ENCODE measurements around the gene RPL36.
A peak's percentile ranks its signal among the peaks of the same experiment; 100 is the strongest.

GRCh38 chr19:5719961-5720790 is 30.1 kb downstream of the RPL36 start, which contains the start of the genes CATSPERD and LONP1:
- TF ChIP-seq POLR2A (IDR thresholded peaks at IDR 0.05): peak; percentile 69 to 80 (median 80)
- TF ChIP-seq CTCF (IDR thresholded peaks at IDR 0.05): peak; percentile 85 to 99 (median 97)

All from body of pancreas (tissue), 4 donors.